ENCODE results near the gene ZBTB20.

ZBTB20 gene

GRCh38 chr3:114508208-114508607 is 638.9 kb downstream of the ZBTB20 start:
- no peak overlapping the region for H3K4me3 Mint-ChIP-seq
- no peak for DNase-seq (ENCODE audit: low spot score)
- no peaks in the 10 kb centered on the region for H3K36me3 Mint-ChIP-seq (ENCODE audit: low read depth)
- H3K27ac Mint-ChIP-seq: no peak overlapping the region
- H3K9me3 Mint-ChIP-seq: no peaks in the 10 kb centered on the region
- H3K27me3 Mint-ChIP-seq (ENCODE audit: low read depth): peaks cover 22% of the 10 kb centered on the region
- no peaks in the 10 kb centered on the region for H3K4me1 Mint-ChIP-seq (ENCODE audit: low read depth)

- Mint-ChIP-seq H3K4me3 (no peak overlapping the region), H3K27me3 (ENCODE audit: low read depth) (peaks cover 23% of the 10 kb centered on the region), H3K9me3 (no peaks in the 10 kb centered on the region), H3K27ac (no peak overlapping the region), H3K36me3 (ENCODE audit: low read depth) (no peaks in the 10 kb centered on the region), H3K4me1 (ENCODE audit: low read depth) (peaks cover 6% of the 10 kb centered on the region)
- no peak for DNase-seq (ENCODE audit: low spot score)
These were observed 640.3 kb downstream of the ZBTB20 start for GRCh38 chr3:114506591-114507300.

- Mint-ChIP-seq H3K4me1 (ENCODE audit: low read depth) (peaks cover 9% of the 10 kb centered on the region), H3K27me3 (ENCODE audit: low read depth) (peaks cover 25% of the 10 kb centered on the region), H3K4me3 (no peak overlapping the region), H3K36me3 (ENCODE audit: low read depth) (no peaks in the 10 kb centered on the region), H3K27ac (no peak overlapping the region), H3K9me3 (no peaks in the 10 kb centered on the region)
- DNase-seq (ENCODE audit: low spot score): no peak
These were observed 642.0 kb downstream of the ZBTB20 start for GRCh38 chr3:114504941-114505628.

- no peak for DNase-seq (ENCODE audit: low spot score)
- Mint-ChIP-seq H3K4me1 (ENCODE audit: low read depth) (peaks cover 18% of the 10 kb centered on the region), H3K9me3 (no peaks in the 10 kb centered on the region), H3K27me3 (ENCODE audit: low read depth) (peaks cover 41% of the 10 kb centered on the region), H3K27ac (no peak overlapping the region), H3K4me3 (no peak overlapping the region), H3K36me3 (ENCODE audit: low read depth) (no peaks in the 10 kb centered on the region)
These were observed 644.9 kb downstream of the ZBTB20 start for GRCh38 chr3:114502204-114502603.

DNA sequence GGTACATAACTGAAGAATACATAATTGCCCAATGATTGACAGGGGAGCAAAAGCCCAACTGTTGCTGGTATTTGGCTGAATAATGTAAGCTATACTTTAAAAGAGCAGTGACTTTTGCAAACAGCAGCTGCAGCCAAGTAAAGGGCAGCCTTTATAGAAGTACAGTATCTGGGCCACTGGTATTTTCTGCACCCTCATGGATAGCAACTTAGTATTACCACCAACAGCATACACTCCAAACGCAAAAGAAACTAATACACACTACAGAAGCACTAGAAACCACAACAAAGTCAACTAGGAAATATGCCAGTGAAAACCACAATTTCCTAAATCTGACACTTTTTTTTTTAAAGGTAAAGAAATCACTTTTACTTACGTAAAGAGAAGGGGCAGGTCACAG is 647.1 kb downstream of the ZBTB20 start:
- H3K27ac Mint-ChIP-seq: no peak overlapping the region
- no peaks in the 10 kb centered on the region for H3K9me3 Mint-ChIP-seq
- no peak overlapping the region for H3K4me3 Mint-ChIP-seq
- peaks cover 24% of the 10 kb centered on the region for H3K27me3 Mint-ChIP-seq (ENCODE audit: low read depth)
- H3K4me1 Mint-ChIP-seq (ENCODE audit: low read depth): peaks cover 18% of the 10 kb centered on the region
- no peak for DNase-seq (ENCODE audit: low spot score)
- H3K36me3 Mint-ChIP-seq (ENCODE audit: low read depth): no peaks in the 10 kb centered on the region

- Mint-ChIP-seq H3K27ac (no peak overlapping the region), H3K4me1 (ENCODE audit: low read depth) (peaks cover 18% of the 10 kb centered on the region), H3K4me3 (no peak overlapping the region), H3K27me3 (ENCODE audit: low read depth) (peaks cover 24% of the 10 kb centered on the region), H3K9me3 (no peaks in the 10 kb centered on the region), H3K36me3 (ENCODE audit: low read depth) (no peaks in the 10 kb centered on the region)
- no peak for DNase-seq (ENCODE audit: low spot score)
These were observed 648.3 kb downstream of the ZBTB20 start for GRCh38 chr3:114498539-114499370.

DNA sequence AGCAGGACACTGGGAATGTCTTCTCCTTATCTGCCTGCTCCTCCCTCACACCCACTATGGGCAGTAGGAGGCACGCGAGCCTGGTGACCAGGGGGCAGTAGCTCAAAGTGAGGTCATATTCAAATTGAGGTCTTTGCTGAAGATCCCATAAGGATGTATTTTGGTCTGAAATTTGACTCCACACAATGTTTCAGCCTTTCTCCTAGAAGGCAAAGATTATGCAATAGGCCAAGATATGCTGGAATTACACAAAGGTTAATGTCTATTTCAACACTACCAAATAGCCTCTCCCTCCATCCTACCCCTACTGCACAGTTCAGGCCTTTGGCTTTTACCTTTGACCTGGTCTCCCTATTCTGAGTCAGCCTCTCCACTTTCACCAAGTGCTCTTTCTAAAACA is 650.2 kb downstream of the ZBTB20 start:
- Mint-ChIP-seq H3K27me3 (ENCODE audit: low read depth) (peaks cover 22% of the 10 kb centered on the region), H3K27ac (no peak overlapping the region), H3K9me3 (no peaks in the 10 kb centered on the region), H3K4me1 (ENCODE audit: low read depth) (peaks cover 13% of the 10 kb centered on the region), H3K4me3 (no peak overlapping the region), H3K36me3 (ENCODE audit: low read depth) (no peaks in the 10 kb centered on the region)
- DNase-seq (ENCODE audit: low spot score): no peak

- H3K36me3 Mint-ChIP-seq (ENCODE audit: low read depth): no peaks in the 10 kb centered on the region
- no peaks in the 10 kb centered on the region for H3K9me3 Mint-ChIP-seq
- peaks cover 20% of the 10 kb centered on the region for H3K27me3 Mint-ChIP-seq (ENCODE audit: low read depth)
These were observed 650.6 kb downstream of the ZBTB20 start for GRCh38 chr3:114496466-114496865.

GRCh38 chr3:114496021-114496434 is 651.1 kb downstream of the ZBTB20 start:
- H3K4me3 Mint-ChIP-seq: no peak overlapping the region
- no peak for DNase-seq (ENCODE audit: low spot score)
- peaks cover 20% of the 10 kb centered on the region for H3K27me3 Mint-ChIP-seq (ENCODE audit: low read depth)

More at GRCh38 chr3:114496466-114496865, 650.6 kb downstream of the ZBTB20 start:
- H3K4me1 Mint-ChIP-seq (ENCODE audit: low read depth): peaks cover 13% of the 10 kb centered on the region
- H3K4me3 Mint-ChIP-seq: no peak overlapping the region
- H3K27ac Mint-ChIP-seq: no peak overlapping the region
- no peak for DNase-seq (ENCODE audit: low spot score)

GRCh38 chr3:114494498-114494897 is 652.6 kb downstream of the ZBTB20 start:
- H3K27ac Mint-ChIP-seq: no peak overlapping the region
- H3K27me3 Mint-ChIP-seq (ENCODE audit: low read depth): peaks cover 17% of the 10 kb centered on the region
- peaks cover 4% of the 10 kb centered on the region for H3K4me1 Mint-ChIP-seq (ENCODE audit: low read depth)
- DNase-seq (ENCODE audit: low spot score): no peak
- no peaks in the 10 kb centered on the region for H3K36me3 Mint-ChIP-seq (ENCODE audit: low read depth)
- H3K4me3 Mint-ChIP-seq: no peak overlapping the region
- no peaks in the 10 kb centered on the region for H3K9me3 Mint-ChIP-seq

More at GRCh38 chr3:114496021-114496434, 651.1 kb downstream of the ZBTB20 start:
- no peak overlapping the region for H3K27ac Mint-ChIP-seq
- no peaks in the 10 kb centered on the region for H3K36me3 Mint-ChIP-seq (ENCODE audit: low read depth)
- no peaks in the 10 kb centered on the region for H3K9me3 Mint-ChIP-seq
- H3K4me1 Mint-ChIP-seq (ENCODE audit: low read depth): peaks cover 13% of the 10 kb centered on the region

DNA sequence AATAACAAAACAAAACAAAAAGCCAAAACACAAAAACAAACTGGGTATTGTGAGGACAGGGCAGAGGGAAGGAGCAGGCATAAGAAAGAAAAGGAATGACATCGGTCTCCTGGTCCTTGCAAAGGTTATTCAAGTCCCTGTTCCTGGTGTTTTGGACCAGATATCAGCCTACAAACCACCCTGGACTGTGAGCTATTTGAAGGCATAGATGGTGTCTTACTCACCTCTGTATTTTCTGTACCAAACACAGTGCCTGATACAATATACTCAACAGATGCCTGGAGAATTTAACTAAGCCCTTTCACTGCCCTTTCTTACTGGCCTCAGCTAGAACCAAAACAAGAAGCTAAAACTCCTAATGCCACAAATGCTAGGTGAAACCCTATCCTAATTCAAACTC is 656.3 kb downstream of the ZBTB20 start:
- Mint-ChIP-seq H3K27me3 (ENCODE audit: low read depth) (no peaks in the 10 kb centered on the region), H3K4me1 (ENCODE audit: low read depth) (no peaks in the 10 kb centered on the region), H3K36me3 (ENCODE audit: low read depth) (no peaks in the 10 kb centered on the region), H3K27ac (no peak overlapping the region), H3K9me3 (no peaks in the 10 kb centered on the region), H3K4me3 (no peak overlapping the region)
- DNase-seq (ENCODE audit: low spot score): no peak

DNA sequence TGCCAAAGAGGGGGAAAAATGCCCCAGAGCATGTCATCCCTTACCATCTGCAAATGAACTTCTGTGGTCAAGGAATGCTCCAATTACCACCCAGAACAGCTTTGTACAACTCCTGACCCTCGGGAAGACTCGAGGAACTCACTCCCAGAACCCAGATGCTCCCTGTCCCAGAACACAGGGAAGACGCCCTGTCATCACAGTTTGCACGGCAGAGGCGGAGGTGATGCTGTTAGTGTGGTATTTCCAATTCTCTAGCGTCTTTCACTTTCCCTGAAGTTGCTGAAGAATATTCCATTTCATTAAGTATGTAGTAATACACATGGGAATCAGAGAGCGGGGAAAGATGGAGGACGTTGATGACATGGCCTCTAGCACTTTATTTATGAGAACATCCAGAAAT is 659.6 kb downstream of the ZBTB20 start:
- no peaks in the 10 kb centered on the region for H3K27me3 Mint-ChIP-seq (ENCODE audit: low read depth)
- H3K36me3 Mint-ChIP-seq (ENCODE audit: low read depth): no peaks in the 10 kb centered on the region
- H3K27ac Mint-ChIP-seq: no peak overlapping the region
- H3K4me3 Mint-ChIP-seq: no peak overlapping the region
- DNase-seq (ENCODE audit: low spot score): no peak
- H3K9me3 Mint-ChIP-seq: no peaks in the 10 kb centered on the region
- no peaks in the 10 kb centered on the region for H3K4me1 Mint-ChIP-seq (ENCODE audit: low read depth)

GRCh38 chr3:114484919-114485318 is 662.2 kb downstream of the ZBTB20 start:
- no peak for DNase-seq (ENCODE audit: low spot score)
- Mint-ChIP-seq H3K27ac (no peak overlapping the region), H3K9me3 (no peaks in the 10 kb centered on the region)

DNA sequence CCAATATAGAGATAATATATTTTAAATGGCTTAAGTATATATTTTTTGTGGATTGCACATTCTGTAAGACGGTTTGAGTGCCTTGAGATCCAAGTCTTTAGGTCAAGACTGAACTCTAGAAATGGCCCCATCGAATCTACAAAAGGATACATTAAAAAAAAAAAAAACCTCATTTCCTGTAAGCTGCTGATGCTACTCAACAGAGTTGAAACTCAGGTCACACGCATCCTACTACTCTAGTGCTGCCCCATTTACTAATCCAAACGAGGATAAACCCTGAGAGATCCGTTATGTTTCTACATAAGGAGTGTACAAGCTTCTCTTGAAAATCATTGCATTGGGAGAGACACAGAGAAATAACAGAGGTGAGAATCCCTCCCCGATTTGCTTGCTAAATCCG is 666.0 kb downstream of the ZBTB20 start:
- no peak overlapping the region for H3K27ac Mint-ChIP-seq
- peaks cover 10% of the 10 kb centered on the region for H3K4me1 Mint-ChIP-seq (ENCODE audit: low read depth)
- no peak for DNase-seq (ENCODE audit: low spot score)

More at GRCh38 chr3:114484919-114485318, 662.2 kb downstream of the ZBTB20 start:
- H3K27me3 Mint-ChIP-seq (ENCODE audit: low read depth): no peaks in the 10 kb centered on the region
- H3K36me3 Mint-ChIP-seq (ENCODE audit: low read depth): no peaks in the 10 kb centered on the region
- H3K4me1 Mint-ChIP-seq (ENCODE audit: low read depth): peaks cover 10% of the 10 kb centered on the region
- H3K4me3 Mint-ChIP-seq: no peak overlapping the region

More for the DNA sequence above, 666.0 kb downstream of the ZBTB20 start:
- Mint-ChIP-seq H3K9me3 (no peaks in the 10 kb centered on the region), H3K36me3 (ENCODE audit: low read depth) (no peaks in the 10 kb centered on the region), H3K4me3 (no peak overlapping the region), H3K27me3 (ENCODE audit: low read depth) (no peaks in the 10 kb centered on the region)

All from T-helper 2 cell treated with Interferon-gamma antibody and Interleukin-4, amounts not matched to agents 5 μg/mL and 100 μg/mL, for 36 hours (primary cell).